Panc1 (cell line): ENCODE results near the gene NKAPL.

Source experiments
- CTCF ChIP-seq: fragments of 450-650 bp; IDR thresholded peaks from 2 replicates; pipeline ENCODE4 v1.5.1; 2017; ENCODE audit warnings: mild to moderate bottlenecking
- POLR2AphosphoS5 ChIP-seq: IDR thresholded peaks from 2 replicates; pipeline ENCODE4 v1.6.1; 2012; ENCODE audit warnings: mild to moderate bottlenecking, low read depth, low read length, moderate library complexity
- REST ChIP-seq, 2 experiments: IDR thresholded peaks; 2 replicates each; pipeline ENCODE4 v1.6.1; 2011 to 2012; ENCODE audit warnings: low read depth in 2 of 2, control low read depth in 1 of 2, low read length in 1 of 2, mild to moderate bottlenecking in 1 of 2, moderate library complexity in 1 of 2; ENCODE audit not compliant: insufficient read depth in 1 of 2
- SIN3A ChIP-seq: IDR thresholded peaks from 2 replicates; pipeline ENCODE4 v1.6.1; 2012; ENCODE audit warnings: low read depth, mild to moderate bottlenecking, low read length, moderate library complexity, borderline replicate concordance; ENCODE audit not compliant: insufficient read depth

GRCh38 chr6:28264834-28265401 lies 5.8 kb downstream of the NKAPL start:
- TF ChIP-seq CTCF (no peak), POLR2AphosphoS5 (no peak), REST (IDR thresholded peaks at IDR 0.05; ENCODE audit: insufficient read depth in 1 of 2, low read depth in 2 of 2, low read length in 1 of 2) (no peak), SIN3A (no peak)
